Measurements from ENCODE around the gene PIGK.

The PIGK gene

GRCh38 chr1:77048615-77049005 is 170.6 kb downstream of the PIGK start:
- Histone ChIP-seq H3K9me3 (ENCODE audit: control insufficient read depth, insufficient read depth, low read depth, low read length) (no peaks in the 10 kb centered on the region), H3K4me1 (ENCODE audit: control insufficient read depth, insufficient read depth, low read length) (no peaks in the 10 kb centered on the region), H3K4me3 (ENCODE audit: low read depth, low read length) (no peak overlapping the region), H3K36me3 (ENCODE audit: control insufficient read depth in 2 of 2, insufficient read depth in 1 of 2, low read length in 2 of 2) (no peaks in the 10 kb centered on the region), H3K27ac (ENCODE audit: extremely low read depth, low read depth, low read length) (no peak overlapping the region)
- ChIA-PET CTCF (interaction anchor here (0.6 kb wide), 1 partner anchor 1137 kb away, joined by 3 read pairs; no protein-coding TSS in a partner anchor), POLR2A (no interaction called here)
- no peak for TF ChIP-seq MEIS1 (CRISPR knock-in tag; IDR thresholded peaks at IDR 0.05; ENCODE audit: borderline replicate concordance)
- no peak for TF ChIP-seq ZNF548 (tag by site-specific recombination; IDR thresholded peaks at IDR 0.05)
- TF ChIP-seq ZNF701 (tag by site-specific recombination; IDR thresholded peaks at IDR 0.05), result no peak
- TF ChIP-seq ZFP41 (tag by site-specific recombination; IDR thresholded peaks at IDR 0.05; ENCODE audit: borderline replicate concordance), result no peak
- no peak for TF ChIP-seq INSM2 (tag by site-specific recombination; IDR thresholded peaks at IDR 0.05)
- TF ChIP-seq ZSCAN5A (tag by site-specific recombination; IDR thresholded peaks at IDR 0.05), result no peak

GRCh38 chr1:77047978-77048614 is 171.1 kb downstream of the PIGK start:
- POLR2A ChIA-PET, result no interaction called here
- CTCF ChIA-PET, result interaction anchor here (0.6 kb wide), 1 partner anchor 1137 kb away, joined by 3 read pairs; no protein-coding TSS in a partner anchor
- TF ChIP-seq KLF16 (tag by site-specific recombination; IDR thresholded peaks at IDR 0.05) (no peak), ZNF366 (tag by site-specific recombination; conservative IDR thresholded peaks at IDR 0.05) (no peak), ZNF488 (tag by site-specific recombination; IDR thresholded peaks at IDR 0.05) (no peak), ZNF132 (tag by site-specific recombination; IDR thresholded peaks at IDR 0.05; ENCODE audit: borderline replicate concordance) (no peak), ZNF629 (tag by site-specific recombination; IDR thresholded peaks at IDR 0.05) (no peak), ZNF280D (tag by site-specific recombination; IDR thresholded peaks at IDR 0.05) (no peak), TCF7L2 (IDR thresholded peaks at IDR 0.05; ENCODE audit: borderline replicate concordance, low read depth, low read length) (no peak)

GRCh38 chr1:77047575-77047974 is 171.7 kb downstream of the PIGK start:
- Histone ChIP-seq H3K27ac (ENCODE audit: extremely low read depth, low read depth, low read length) (no peak overlapping the region), H3K4me1 (ENCODE audit: control insufficient read depth, insufficient read depth, low read length) (no peaks in the 10 kb centered on the region), H3K36me3 (ENCODE audit: control insufficient read depth in 2 of 2, insufficient read depth in 1 of 2, low read length in 2 of 2) (no peaks in the 10 kb centered on the region), H3K4me3 (ENCODE audit: low read depth, low read length) (no peak overlapping the region), H3K9me3 (ENCODE audit: control insufficient read depth, insufficient read depth, low read depth, low read length) (no peaks in the 10 kb centered on the region)
- POLR2A ChIA-PET, result no interaction called here
- CTCF ChIA-PET, result no interaction called here
- no peak for TF ChIP-seq ZSCAN18 (tag by site-specific recombination; IDR thresholded peaks at IDR 0.05)
- TF ChIP-seq TSHZ1 (tag by site-specific recombination; IDR thresholded peaks at IDR 0.05; ENCODE audit: borderline replicate concordance), result no peak
- TF ChIP-seq ZNF335 (tag by site-specific recombination; conservative IDR thresholded peaks at IDR 0.05), result no peak
- no peak for TF ChIP-seq KLF16 (tag by site-specific recombination; IDR thresholded peaks at IDR 0.05)
- no peak for TF ChIP-seq ZNF791 (tag by site-specific recombination; IDR thresholded peaks at IDR 0.05)
- TF ChIP-seq ZFP69B (tag by site-specific recombination; IDR thresholded peaks at IDR 0.05), result no peak

More at GRCh38 chr1:77047978-77048614, 171.1 kb downstream of the PIGK start:
- Histone ChIP-seq H3K4me3 (ENCODE audit: low read depth, low read length) (no peak overlapping the region), H3K36me3 (ENCODE audit: control insufficient read depth in 2 of 2, insufficient read depth in 1 of 2, low read length in 2 of 2) (no peaks in the 10 kb centered on the region), H3K27ac (ENCODE audit: extremely low read depth, low read depth, low read length) (no peak overlapping the region), H3K9me3 (ENCODE audit: control insufficient read depth, insufficient read depth, low read depth, low read length) (no peaks in the 10 kb centered on the region), H3K4me1 (ENCODE audit: control insufficient read depth, insufficient read depth, low read length) (no peaks in the 10 kb centered on the region)
